WTC11 (cell line): Measurements from ENCODE around the gene TMPRSS13. TPM values are rescaled to one million over a fixed set of nuclear protein-coding genes. Genes with fewer than 3 reads are reported as not detected.

Experiments
- ATAC-seq: fragments of 200-7000 bp; cut with Tn5 transposase; 2 replicates; pipeline ENCODE4 v1.10.0; 2021; ENCODE audit warnings: mild to moderate bottlenecking, moderate library complexity
- CTCF ChIA-PET: fragments of 300-600 bp; sonication (Branson Sonifier 250); formaldehyde crosslinking; loops from one replicate; lab custom pipeline; 2021; ENCODE audit warnings: antibody characterized with exemption; lab: Charles Lee
- POLR2A ChIA-PET: fragments of 350-600 bp; sonication (Branson Sonifier 250); formaldehyde crosslinking; loops from one replicate; lab custom pipeline; 2021; ENCODE audit warnings: antibody characterized with exemption; lab: Charles Lee
- DNase-seq: peaks from one replicate; pipeline ENCODE4 v3.0.0; 2021; ENCODE audit warnings: low spot score
- H3K27ac Mint-ChIP-seq: 2 replicates; pipeline ENCODE4 v1.8.0; 2021; ENCODE audit warnings: mixed read lengths
- H3K27me3 Mint-ChIP-seq: 2 replicates; pipeline ENCODE4 v1.8.0; 2021; ENCODE audit warnings: low read depth, mild to moderate bottlenecking, moderate library complexity, mixed read lengths
- H3K36me3 Mint-ChIP-seq: 2 replicates; pipeline ENCODE4 v1.8.0; 2021; ENCODE audit warnings: mixed read lengths
- H3K4me1 Mint-ChIP-seq: 2 replicates; pipeline ENCODE4 v1.8.0; 2022; ENCODE audit warnings: mixed read lengths
- H3K4me3 Mint-ChIP-seq: 2 replicates; pipeline ENCODE4 v1.8.0; 2021; ENCODE audit warnings: mild to moderate bottlenecking, moderate library complexity, mixed read lengths
- H3K9me3 Mint-ChIP-seq: 2 replicates; pipeline ENCODE4 v1.8.0; 2021; ENCODE audit warnings: mixed read lengths
- FOXJ3 ChIP-seq: sonication (generic); formaldehyde crosslinking; IDR thresholded peaks from 2 replicates; pipeline ENCODE4 v1.9.0; 2021; ENCODE audit warnings: missing genetic modification reagents, mild to moderate bottlenecking, borderline replicate concordance
- JAZF1 ChIP-seq: fragments of 250-450 bp; sonication (Bioruptor Pico); IDR thresholded peaks from 2 replicates; pipeline ENCODE4 v1.9.0; 2021; ENCODE audit warnings: moderate library complexity, mild to moderate bottlenecking, inconsistent platforms
- NR3C1 ChIP-seq: sonication (generic); formaldehyde crosslinking; conservative IDR thresholded peaks from 2 replicates; pipeline ENCODE4 v1.8.1; 2023; ENCODE audit warnings: low read depth, mild to moderate bottlenecking, missing genetic modification reagents
- PRRX2 ChIP-seq: fragments of 250-450 bp; sonication (Bioruptor Pico); IDR thresholded peaks from 2 replicates; pipeline ENCODE4 v1.8.0; 2021; ENCODE audit warnings: mild to moderate bottlenecking
- SMAD4 ChIP-seq: sonication (generic); formaldehyde crosslinking; IDR thresholded peaks from 2 replicates; pipeline ENCODE4 v1.8.0; 2022; ENCODE audit warnings: mild to moderate bottlenecking, missing genetic modification reagents
- SP1 ChIP-seq: sonication (generic); formaldehyde crosslinking; conservative IDR thresholded peaks from 2 replicates; pipeline ENCODE4 v1.8.1; 2022; ENCODE audit warnings: missing genetic modification reagents
- TEAD1 ChIP-seq: sonication (generic); formaldehyde crosslinking; IDR thresholded peaks from 2 replicates; pipeline ENCODE4 v1.8.0; 2022; ENCODE audit warnings: mild to moderate bottlenecking, missing genetic modification reagents
- ZNF263 ChIP-seq: sonication (generic); formaldehyde crosslinking; IDR thresholded peaks from 2 replicates; pipeline ENCODE4 v1.8.1; 2022; ENCODE audit warnings: low read depth, mild to moderate bottlenecking, moderate library complexity, missing genetic modification reagents
- ZNF317 ChIP-seq: sonication (generic); formaldehyde crosslinking; IDR thresholded peaks from 2 replicates; pipeline ENCODE4 v1.8.1; 2023; ENCODE audit warnings: low read depth, mild to moderate bottlenecking, moderate library complexity, missing genetic modification reagents, borderline replicate concordance
- ZNF423 ChIP-seq: fragments of 250-450 bp; sonication (Bioruptor Pico); IDR thresholded peaks from 2 replicates; pipeline ENCODE4 v2.1.2; 2022; ENCODE audit warnings: mild to moderate bottlenecking, moderate library complexity
- total RNA-seq: library from RNA; stranded (reverse); gene quantifications from 3 replicates; pipeline ENCODE4 v1.2.3, GENCODE V29; 2021
- TF ChIP-seq, protein P1 (sequence below): fragments of 250-450 bp; sonication (Bioruptor Pico); IDR thresholded peaks from 2 replicates; pipeline ENCODE4 v1.8.0; 2021; ENCODE audit warnings: mild to moderate bottlenecking
- TF ChIP-seq, protein P2 (sequence below): fragments of 250-450 bp; sonication (Bioruptor Pico); IDR thresholded peaks from 2 replicates; pipeline ENCODE4 v1.9.0; 2021; ENCODE audit warnings: mild to moderate bottlenecking
- TF ChIP-seq, protein P3 (sequence below): sonication (generic); formaldehyde crosslinking; IDR thresholded peaks from 2 replicates; pipeline ENCODE4 v1.8.0; 2022; ENCODE audit warnings: mild to moderate bottlenecking, missing genetic modification reagents
- TF ChIP-seq, protein P4 (sequence below): sonication (generic); formaldehyde crosslinking; conservative IDR thresholded peaks from 2 replicates; pipeline ENCODE4 v1.8.1; 2022; ENCODE audit warnings: mild to moderate bottlenecking, missing genetic modification reagents
- TF ChIP-seq, protein P5 (sequence below): sonication (generic); formaldehyde crosslinking; IDR thresholded peaks from 2 replicates; pipeline ENCODE4 v1.8.0; 2022; ENCODE audit warnings: mild to moderate bottlenecking, missing genetic modification reagents
- TF ChIP-seq, protein P6 (sequence below): fragments of 200-600 bp; IDR thresholded peaks from 2 replicates; pipeline ENCODE4 v1.8.0; 2022; ENCODE audit warnings: antibody characterized with exemption
- TF ChIP-seq, protein P7 (sequence below): fragments of 250-450 bp; sonication (Bioruptor Pico); IDR thresholded peaks from 2 replicates; pipeline ENCODE4 v1.9.0; 2021; ENCODE audit warnings: mild to moderate bottlenecking, borderline replicate concordance
- TF ChIP-seq, protein P8 (sequence below): fragments of 250-450 bp; sonication (Bioruptor Pico); IDR thresholded peaks from 2 replicates; pipeline ENCODE4 v1.9.0; 2021; ENCODE audit warnings: mild to moderate bottlenecking

Gene TMPRSS13
- total RNA-seq, 1 experiment from 2014 or later = 0.63 TPM

DNA sequence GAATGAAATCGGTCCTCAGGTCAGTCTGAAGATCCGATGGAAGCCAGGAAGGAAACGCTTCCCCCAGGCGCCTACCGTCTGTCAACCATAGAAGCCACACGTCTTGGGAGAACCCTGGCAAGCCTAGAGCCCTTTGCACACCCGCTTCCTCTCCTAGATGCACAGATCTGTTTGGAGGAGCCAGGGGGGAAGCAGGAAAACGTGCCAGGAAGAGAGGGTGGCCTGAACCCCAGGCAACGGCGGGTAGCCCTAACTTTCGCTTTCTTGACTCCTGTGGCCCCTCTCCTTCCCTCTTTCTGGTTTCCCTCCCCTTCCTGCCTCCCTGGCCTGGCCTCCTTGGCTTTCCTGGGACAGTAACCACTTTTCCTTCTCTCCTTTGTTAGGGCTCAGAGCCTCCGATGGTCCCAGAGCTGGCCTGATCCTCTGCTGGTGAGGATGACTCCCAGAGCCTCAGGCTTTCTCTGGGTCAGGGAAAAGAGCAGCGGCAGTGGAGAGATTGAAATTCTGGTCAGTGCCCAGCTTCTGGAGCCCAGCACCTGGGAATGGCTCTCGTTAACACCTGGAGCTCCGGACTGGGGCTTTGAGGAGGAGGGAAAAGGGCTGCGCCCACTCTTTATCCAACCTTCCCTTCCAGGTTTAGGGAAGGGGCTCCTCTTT, 54.8 kb downstream of the TMPRSS13 start (continued):
- TF ChIP-seq, protein P1, sequence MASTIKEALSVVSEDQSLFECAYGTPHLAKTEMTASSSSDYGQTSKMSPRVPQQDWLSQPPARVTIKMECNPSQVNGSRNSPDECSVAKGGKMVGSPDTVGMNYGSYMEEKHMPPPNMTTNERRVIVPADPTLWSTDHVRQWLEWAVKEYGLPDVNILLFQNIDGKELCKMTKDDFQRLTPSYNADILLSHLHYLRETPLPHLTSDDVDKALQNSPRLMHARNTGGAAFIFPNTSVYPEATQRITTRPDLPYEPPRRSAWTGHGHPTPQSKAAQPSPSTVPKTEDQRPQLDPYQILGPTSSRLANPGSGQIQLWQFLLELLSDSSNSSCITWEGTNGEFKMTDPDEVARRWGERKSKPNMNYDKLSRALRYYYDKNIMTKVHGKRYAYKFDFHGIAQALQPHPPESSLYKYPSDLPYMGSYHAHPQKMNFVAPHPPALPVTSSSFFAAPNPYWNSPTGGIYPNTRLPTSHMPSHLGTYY (CRISPR knock-in tag) = no peak
- no peak for TF ChIP-seq ZNF423 (CRISPR knock-in tag)
- TF ChIP-seq, protein P2, sequence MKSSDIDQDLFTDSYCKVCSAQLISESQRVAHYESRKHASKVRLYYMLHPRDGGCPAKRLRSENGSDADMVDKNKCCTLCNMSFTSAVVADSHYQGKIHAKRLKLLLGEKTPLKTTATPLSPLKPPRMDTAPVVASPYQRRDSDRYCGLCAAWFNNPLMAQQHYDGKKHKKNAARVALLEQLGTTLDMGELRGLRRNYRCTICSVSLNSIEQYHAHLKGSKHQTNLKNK (CRISPR knock-in tag) = no peak
- TF ChIP-seq ZNF263 (CRISPR knock-in tag) = peak; percentile 64; the same call in 1 of the 2 replicates

DNA sequence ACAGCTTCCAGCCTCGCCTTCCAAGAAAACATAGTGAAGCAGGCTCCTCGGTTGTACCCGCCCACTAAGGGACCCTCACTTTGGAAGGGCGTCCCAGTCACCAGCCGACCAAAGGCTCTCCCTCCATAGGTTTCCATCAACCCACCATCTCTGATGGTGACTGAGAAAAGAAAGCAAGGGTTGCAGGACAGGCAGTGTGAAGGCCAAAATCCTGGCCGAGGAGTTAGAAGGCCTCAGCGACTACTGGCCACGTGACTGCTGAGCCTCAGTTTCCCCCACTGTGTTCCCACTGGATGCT, 55.4 kb downstream of the TMPRSS13 start:
- ATAC-seq (no peak), DNase-seq (no peak)
- Mint-ChIP-seq H3K27ac (no peak overlapping the region), H3K36me3 (no peaks in the 10 kb centered on the region), H3K4me1 (peaks cover 59% of the 10 kb centered on the region), H3K4me3 (peak overlapping the region; percentile 95), H3K9me3 (no peaks in the 10 kb centered on the region), H3K27me3 (peaks cover 84% of the 10 kb centered on the region)
- ChIA-PET CTCF (no interaction called here), POLR2A (no interaction called here)
- TF ChIP-seq ZNF317 (CRISPR knock-in tag) (no peak), ZNF263 (CRISPR knock-in tag) (no peak), TEAD1 (CRISPR knock-in tag) (no peak), NR3C1 (CRISPR knock-in tag) (no peak), JAZF1 (CRISPR knock-in tag) (no peak), SP1 (CRISPR knock-in tag) (no peak), FOXJ3 (CRISPR knock-in tag) (no peak), SMAD4 (CRISPR knock-in tag) (no peak), PRRX2 (no peak)
- TF ChIP-seq, protein P3, sequence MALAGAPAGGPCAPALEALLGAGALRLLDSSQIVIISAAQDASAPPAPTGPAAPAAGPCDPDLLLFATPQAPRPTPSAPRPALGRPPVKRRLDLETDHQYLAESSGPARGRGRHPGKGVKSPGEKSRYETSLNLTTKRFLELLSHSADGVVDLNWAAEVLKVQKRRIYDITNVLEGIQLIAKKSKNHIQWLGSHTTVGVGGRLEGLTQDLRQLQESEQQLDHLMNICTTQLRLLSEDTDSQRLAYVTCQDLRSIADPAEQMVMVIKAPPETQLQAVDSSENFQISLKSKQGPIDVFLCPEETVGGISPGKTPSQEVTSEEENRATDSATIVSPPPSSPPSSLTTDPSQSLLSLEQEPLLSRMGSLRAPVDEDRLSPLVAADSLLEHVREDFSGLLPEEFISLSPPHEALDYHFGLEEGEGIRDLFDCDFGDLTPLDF (CRISPR knock-in tag) = no peak
- TF ChIP-seq, protein P4, sequence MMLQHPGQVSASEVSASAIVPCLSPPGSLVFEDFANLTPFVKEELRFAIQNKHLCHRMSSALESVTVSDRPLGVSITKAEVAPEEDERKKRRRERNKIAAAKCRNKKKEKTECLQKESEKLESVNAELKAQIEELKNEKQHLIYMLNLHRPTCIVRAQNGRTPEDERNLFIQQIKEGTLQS (CRISPR knock-in tag) = no peak
- TF ChIP-seq, protein P5, sequence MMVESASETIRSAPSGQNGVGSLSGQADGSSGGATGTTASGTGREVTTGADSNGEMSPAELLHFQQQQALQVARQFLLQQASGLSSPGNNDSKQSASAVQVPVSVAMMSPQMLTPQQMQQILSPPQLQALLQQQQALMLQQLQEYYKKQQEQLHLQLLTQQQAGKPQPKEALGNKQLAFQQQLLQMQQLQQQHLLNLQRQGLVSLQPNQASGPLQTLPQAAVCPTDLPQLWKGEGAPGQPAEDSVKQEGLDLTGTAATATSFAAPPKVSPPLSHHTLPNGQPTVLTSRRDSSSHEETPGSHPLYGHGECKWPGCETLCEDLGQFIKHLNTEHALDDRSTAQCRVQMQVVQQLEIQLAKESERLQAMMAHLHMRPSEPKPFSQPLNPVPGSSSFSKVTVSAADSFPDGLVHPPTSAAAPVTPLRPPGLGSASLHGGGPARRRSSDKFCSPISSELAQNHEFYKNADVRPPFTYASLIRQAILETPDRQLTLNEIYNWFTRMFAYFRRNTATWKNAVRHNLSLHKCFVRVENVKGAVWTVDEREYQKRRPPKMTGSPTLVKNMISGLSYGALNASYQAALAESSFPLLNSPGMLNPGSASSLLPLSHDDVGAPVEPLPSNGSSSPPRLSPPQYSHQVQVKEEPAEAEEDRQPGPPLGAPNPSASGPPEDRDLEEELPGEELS (CRISPR knock-in tag) = no peak
- TF ChIP-seq, protein P6, sequence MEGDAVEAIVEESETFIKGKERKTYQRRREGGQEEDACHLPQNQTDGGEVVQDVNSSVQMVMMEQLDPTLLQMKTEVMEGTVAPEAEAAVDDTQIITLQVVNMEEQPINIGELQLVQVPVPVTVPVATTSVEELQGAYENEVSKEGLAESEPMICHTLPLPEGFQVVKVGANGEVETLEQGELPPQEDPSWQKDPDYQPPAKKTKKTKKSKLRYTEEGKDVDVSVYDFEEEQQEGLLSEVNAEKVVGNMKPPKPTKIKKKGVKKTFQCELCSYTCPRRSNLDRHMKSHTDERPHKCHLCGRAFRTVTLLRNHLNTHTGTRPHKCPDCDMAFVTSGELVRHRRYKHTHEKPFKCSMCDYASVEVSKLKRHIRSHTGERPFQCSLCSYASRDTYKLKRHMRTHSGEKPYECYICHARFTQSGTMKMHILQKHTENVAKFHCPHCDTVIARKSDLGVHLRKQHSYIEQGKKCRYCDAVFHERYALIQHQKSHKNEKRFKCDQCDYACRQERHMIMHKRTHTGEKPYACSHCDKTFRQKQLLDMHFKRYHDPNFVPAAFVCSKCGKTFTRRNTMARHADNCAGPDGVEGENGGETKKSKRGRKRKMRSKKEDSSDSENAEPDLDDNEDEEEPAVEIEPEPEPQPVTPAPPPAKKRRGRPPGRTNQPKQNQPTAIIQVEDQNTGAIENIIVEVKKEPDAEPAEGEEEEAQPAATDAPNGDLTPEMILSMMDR = no peak
- TF ChIP-seq, protein P7, sequence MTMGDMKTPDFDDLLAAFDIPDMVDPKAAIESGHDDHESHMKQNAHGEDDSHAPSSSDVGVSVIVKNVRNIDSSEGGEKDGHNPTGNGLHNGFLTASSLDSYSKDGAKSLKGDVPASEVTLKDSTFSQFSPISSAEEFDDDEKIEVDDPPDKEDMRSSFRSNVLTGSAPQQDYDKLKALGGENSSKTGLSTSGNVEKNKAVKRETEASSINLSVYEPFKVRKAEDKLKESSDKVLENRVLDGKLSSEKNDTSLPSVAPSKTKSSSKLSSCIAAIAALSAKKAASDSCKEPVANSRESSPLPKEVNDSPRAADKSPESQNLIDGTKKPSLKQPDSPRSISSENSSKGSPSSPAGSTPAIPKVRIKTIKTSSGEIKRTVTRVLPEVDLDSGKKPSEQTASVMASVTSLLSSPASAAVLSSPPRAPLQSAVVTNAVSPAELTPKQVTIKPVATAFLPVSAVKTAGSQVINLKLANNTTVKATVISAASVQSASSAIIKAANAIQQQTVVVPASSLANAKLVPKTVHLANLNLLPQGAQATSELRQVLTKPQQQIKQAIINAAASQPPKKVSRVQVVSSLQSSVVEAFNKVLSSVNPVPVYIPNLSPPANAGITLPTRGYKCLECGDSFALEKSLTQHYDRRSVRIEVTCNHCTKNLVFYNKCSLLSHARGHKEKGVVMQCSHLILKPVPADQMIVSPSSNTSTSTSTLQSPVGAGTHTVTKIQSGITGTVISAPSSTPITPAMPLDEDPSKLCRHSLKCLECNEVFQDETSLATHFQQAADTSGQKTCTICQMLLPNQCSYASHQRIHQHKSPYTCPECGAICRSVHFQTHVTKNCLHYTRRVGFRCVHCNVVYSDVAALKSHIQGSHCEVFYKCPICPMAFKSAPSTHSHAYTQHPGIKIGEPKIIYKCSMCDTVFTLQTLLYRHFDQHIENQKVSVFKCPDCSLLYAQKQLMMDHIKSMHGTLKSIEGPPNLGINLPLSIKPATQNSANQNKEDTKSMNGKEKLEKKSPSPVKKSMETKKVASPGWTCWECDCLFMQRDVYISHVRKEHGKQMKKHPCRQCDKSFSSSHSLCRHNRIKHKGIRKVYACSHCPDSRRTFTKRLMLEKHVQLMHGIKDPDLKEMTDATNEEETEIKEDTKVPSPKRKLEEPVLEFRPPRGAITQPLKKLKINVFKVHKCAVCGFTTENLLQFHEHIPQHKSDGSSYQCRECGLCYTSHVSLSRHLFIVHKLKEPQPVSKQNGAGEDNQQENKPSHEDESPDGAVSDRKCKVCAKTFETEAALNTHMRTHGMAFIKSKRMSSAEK (CRISPR knock-in tag) = no peak
- TF ChIP-seq, protein P8, sequence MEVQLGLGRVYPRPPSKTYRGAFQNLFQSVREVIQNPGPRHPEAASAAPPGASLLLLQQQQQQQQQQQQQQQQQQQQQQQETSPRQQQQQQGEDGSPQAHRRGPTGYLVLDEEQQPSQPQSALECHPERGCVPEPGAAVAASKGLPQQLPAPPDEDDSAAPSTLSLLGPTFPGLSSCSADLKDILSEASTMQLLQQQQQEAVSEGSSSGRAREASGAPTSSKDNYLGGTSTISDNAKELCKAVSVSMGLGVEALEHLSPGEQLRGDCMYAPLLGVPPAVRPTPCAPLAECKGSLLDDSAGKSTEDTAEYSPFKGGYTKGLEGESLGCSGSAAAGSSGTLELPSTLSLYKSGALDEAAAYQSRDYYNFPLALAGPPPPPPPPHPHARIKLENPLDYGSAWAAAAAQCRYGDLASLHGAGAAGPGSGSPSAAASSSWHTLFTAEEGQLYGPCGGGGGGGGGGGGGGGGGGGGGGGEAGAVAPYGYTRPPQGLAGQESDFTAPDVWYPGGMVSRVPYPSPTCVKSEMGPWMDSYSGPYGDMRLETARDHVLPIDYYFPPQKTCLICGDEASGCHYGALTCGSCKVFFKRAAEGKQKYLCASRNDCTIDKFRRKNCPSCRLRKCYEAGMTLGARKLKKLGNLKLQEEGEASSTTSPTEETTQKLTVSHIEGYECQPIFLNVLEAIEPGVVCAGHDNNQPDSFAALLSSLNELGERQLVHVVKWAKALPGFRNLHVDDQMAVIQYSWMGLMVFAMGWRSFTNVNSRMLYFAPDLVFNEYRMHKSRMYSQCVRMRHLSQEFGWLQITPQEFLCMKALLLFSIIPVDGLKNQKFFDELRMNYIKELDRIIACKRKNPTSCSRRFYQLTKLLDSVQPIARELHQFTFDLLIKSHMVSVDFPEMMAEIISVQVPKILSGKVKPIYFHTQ (CRISPR knock-in tag) = no peak
